ENCODE results near the gene ADRB2. TPM values are rescaled to one million over a fixed set of nuclear protein-coding genes. Genes with fewer than 3 reads are reported as not detected.

Gene ADRB2
- total RNA-seq, 1 experiment from 2014 or later: 0.37 TPM

- peak; percentile 43 for DNase-seq (ENCODE audit: low spot score)
These were observed 20.8 kb upstream of the ADRB2 start for GRCh38 chr5:148805326-148806290.

- no peak for DNase-seq (ENCODE audit: low spot score)
These were observed 19.9 kb upstream of the ADRB2 start for GRCh38 chr5:148806520-148806931.

- DNase-seq (ENCODE audit: low spot score): no peak
These were observed 18.6 kb upstream of the ADRB2 start for GRCh38 chr5:148807851-148808250.

- DNase-seq (ENCODE audit: low spot score): no peak
These were observed 17.4 kb upstream of the ADRB2 start for GRCh38 chr5:148808864-148809642.

GRCh38 chr5:148809781-148810524, 16.5 kb upstream of the ADRB2 start:
- no peak for DNase-seq (ENCODE audit: low spot score)

- DNase-seq (ENCODE audit: low spot score): no peak
These were observed 15.6 kb upstream of the ADRB2 start for GRCh38 chr5:148810823-148811222.

- DNase-seq (ENCODE audit: low spot score): no peak
These were observed 14.7 kb upstream of the ADRB2 start for GRCh38 chr5:148811756-148812155.

GRCh38 chr5:148815086-148815485, 11.3 kb upstream of the ADRB2 start:
- no peak for DNase-seq (ENCODE audit: low spot score)

GRCh38 chr5:148815578-148815977, 10.8 kb upstream of the ADRB2 start:
- DNase-seq (ENCODE audit: low spot score): no peak

- DNase-seq (ENCODE audit: low spot score): no peak
These were observed 10.1 kb upstream of the ADRB2 start for GRCh38 chr5:148816357-148816756.

GRCh38 chr5:148816782-148817181, 9.6 kb upstream of the ADRB2 start:
- no peak for DNase-seq (ENCODE audit: low spot score)

GRCh38 chr5:148817606-148818005, 8.8 kb upstream of the ADRB2 start:
- DNase-seq (ENCODE audit: low spot score): no peak

GRCh38 chr5:148820461-148821395, 5.7 kb upstream of the ADRB2 start:
- peak; percentile 21 for DNase-seq (ENCODE audit: low spot score)

GRCh38 chr5:148823871-148824270, 2.5 kb upstream of the ADRB2 start:
- DNase-seq (ENCODE audit: low spot score): no peak

GRCh38 chr5:148825716-148826052, 727 bp upstream of the ADRB2 start:
- no peak for DNase-seq (ENCODE audit: low spot score)

GRCh38 chr5:148826739-148827070, 294 bp downstream of the ADRB2 start:
- no peak for DNase-seq (ENCODE audit: low spot score)

GRCh38 chr5:148827723-148828122, 1.3 kb downstream of the ADRB2 start:
- no peak for DNase-seq (ENCODE audit: low spot score)

- DNase-seq (ENCODE audit: low spot score): no peak
These were observed 2.3 kb downstream of the ADRB2 start for GRCh38 chr5:148828511-148829247.

- no peak for DNase-seq (ENCODE audit: low spot score)
These were observed 2.8 kb downstream of the ADRB2 start for GRCh38 chr5:148829248-148829594.

GRCh38 chr5:148829734-148830133, 3.3 kb downstream of the ADRB2 start:
- no peak for DNase-seq (ENCODE audit: low spot score)

- no peak for DNase-seq (ENCODE audit: low spot score)
These were observed 3.8 kb downstream of the ADRB2 start for GRCh38 chr5:148830211-148830610.

Data from H4 (cell line).